CD4-positive, alpha-beta T cell treated with Interleukin-6 at 100 ng/mL for 8 hours (primary cell): Measurements from ENCODE around the gene MACROH2A1.

ENCODE experiments used
- DNase-seq: peaks from one replicate; pipeline ENCODE4 v3.0.0-alpha.2; 2020; ENCODE audit warnings: mixed read lengths, low spot score

The MACROH2A1 gene

GRCh38 chr5:135435467-135436330 lies 36.7 kb upstream of the MACROH2A1 start:
- DNase-seq, result no peak

- no peak for DNase-seq
Measured at GRCh38 chr5:135434591-135435466, 35.8 kb upstream of the MACROH2A1 start.

GRCh38 chr5:135433681-135434426 lies 34.8 kb upstream of the MACROH2A1 start:
- no peak for DNase-seq

GRCh38 chr5:135432113-135432512 lies 33.1 kb upstream of the MACROH2A1 start:
- DNase-seq, result no peak

- DNase-seq, result no peak
Measured at GRCh38 chr5:135430135-135430437, 31.1 kb upstream of the MACROH2A1 start.

GRCh38 chr5:135429301-135430134 lies 30.5 kb upstream of the MACROH2A1 start:
- DNase-seq, result no peak

GRCh38 chr5:135428586-135428985 lies 29.6 kb upstream of the MACROH2A1 start:
- DNase-seq, result no peak

- DNase-seq, result peak; percentile 25
Measured at GRCh38 chr5:135426102-135427082, 27.4 kb upstream of the MACROH2A1 start.

- DNase-seq, result no peak
Measured at GRCh38 chr5:135425641-135426040, 26.6 kb upstream of the MACROH2A1 start.

GRCh38 chr5:135423846-135424168 lies 24.8 kb upstream of the MACROH2A1 start:
- no peak for DNase-seq

- DNase-seq, result no peak
Measured at GRCh38 chr5:135423146-135423845, 24.3 kb upstream of the MACROH2A1 start.

GRCh38 chr5:135422419-135422818 lies 23.4 kb upstream of the MACROH2A1 start:
- no peak for DNase-seq

GRCh38 chr5:135417083-135417482 lies 18.1 kb upstream of the MACROH2A1 start:
- DNase-seq, result no peak

- DNase-seq, result no peak
Measured at GRCh38 chr5:135405082-135405481, 6.1 kb upstream of the MACROH2A1 start.

- no peak for DNase-seq
Measured at GRCh38 chr5:135402031-135402430, 3.0 kb upstream of the MACROH2A1 start.

GRCh38 chr5:135400866-135401265 lies 1.8 kb upstream of the MACROH2A1 start:
- no peak for DNase-seq

- DNase-seq, result no peak
Measured at GRCh38 chr5:135399794-135400542, 937 bp upstream of the MACROH2A1 start.

- peak; percentile 51 for DNase-seq
Measured at GRCh38 chr5:135398160-135398854, 724 bp downstream of the MACROH2A1 start.
